SK-N-SH treated with all-trans-retinoic acid at 6 μM for 48 hours (cell line): ENCODE data around the gene MSMO1.

Experiments used
- ATAC-seq: fragments of 200-7000 bp; cut with Tn5 transposase; 3 replicates; pipeline ENCODE4 v1.9.1; 2020; ENCODE audit warnings: mild to moderate bottlenecking, moderate library complexity
- BACH2 ChIP-seq: fragments of 250-450 bp; sonication (Bioruptor Pico); IDR thresholded peaks from 2 replicates; pipeline ENCODE4 v1.9.0; 2021; ENCODE audit warnings: mild to moderate bottlenecking, borderline replicate concordance
- CSDC2 ChIP-seq: fragments of 250-450 bp; sonication (Bioruptor Pico); IDR thresholded peaks from 2 replicates; pipeline ENCODE4 v1.5.0; 2020; ENCODE audit warnings: mild to moderate bottlenecking, moderate library complexity
- ESRRG ChIP-seq: fragments of 250-450 bp; sonication (Bioruptor Pico); IDR thresholded peaks from 2 replicates; pipeline ENCODE4 v1.6.1; 2021; ENCODE audit warnings: mild to moderate bottlenecking
- GLIS3 ChIP-seq: fragments of 250-450 bp; sonication (Bioruptor Pico); IDR thresholded peaks from 2 replicates; pipeline ENCODE4 v1.5.0; 2020; ENCODE audit warnings: mild to moderate bottlenecking, moderate library complexity
- ISL1 ChIP-seq: fragments of 250-450 bp; sonication (Bioruptor Pico); IDR thresholded peaks from 2 replicates; pipeline ENCODE4 v2.1.2; 2022; ENCODE audit warnings: mild to moderate bottlenecking, moderate library complexity
- OSR1 ChIP-seq: fragments of 250-450 bp; sonication (Bioruptor Pico); IDR thresholded peaks from 2 replicates; pipeline ENCODE4 v1.8.0; 2022; ENCODE audit warnings: moderate library complexity, mild to moderate bottlenecking, inconsistent platforms
- PATZ1 ChIP-seq: fragments of 250-450 bp; sonication (Bioruptor Pico); IDR thresholded peaks from 2 replicates; pipeline ENCODE4 v1.8.0; 2020; ENCODE audit warnings: mild to moderate bottlenecking, moderate library complexity, borderline replicate concordance
- PPARA ChIP-seq: fragments of 250-450 bp; sonication (Bioruptor Pico); IDR thresholded peaks from 2 replicates; pipeline ENCODE4 v1.5.0; 2020; ENCODE audit warnings: mild to moderate bottlenecking, borderline replicate concordance
- RARB ChIP-seq: fragments of 250-450 bp; sonication (Bioruptor Pico); IDR thresholded peaks from 2 replicates; pipeline ENCODE4 v1.8.0; 2021; ENCODE audit warnings: mild to moderate bottlenecking, moderate library complexity
- SNAI2 ChIP-seq: fragments of 250-450 bp; sonication (Bioruptor Pico); IDR thresholded peaks from 2 replicates; pipeline ENCODE4 v1.5.0; 2020; ENCODE audit warnings: mild to moderate bottlenecking, moderate library complexity
- TCF4 ChIP-seq: fragments of 250-450 bp; sonication (Bioruptor Pico); IDR thresholded peaks from 2 replicates; pipeline ENCODE4 v1.8.0; 2021; ENCODE audit warnings: mild to moderate bottlenecking, moderate library complexity, borderline replicate concordance
- TOX ChIP-seq: fragments of 250-450 bp; sonication (Bioruptor Pico); IDR thresholded peaks from 2 replicates; pipeline ENCODE4 v1.8.0; 2021; ENCODE audit warnings: mild to moderate bottlenecking, moderate library complexity, borderline replicate concordance
- TSHZ2 ChIP-seq: fragments of 250-450 bp; sonication (Bioruptor Pico); IDR thresholded peaks from 2 replicates; pipeline ENCODE4 v1.5.0; 2020; ENCODE audit warnings: mild to moderate bottlenecking, moderate library complexity
- ZC3H10 ChIP-seq: fragments of 250-450 bp; sonication (Bioruptor Pico); IDR thresholded peaks from 2 replicates; pipeline ENCODE4 v1.5.1; 2021; ENCODE audit warnings: mild to moderate bottlenecking, moderate library complexity
- ZFP3 ChIP-seq: fragments of 250-450 bp; sonication (Bioruptor Pico); IDR thresholded peaks from 2 replicates; pipeline ENCODE4 v1.5.0; 2020; ENCODE audit warnings: mild to moderate bottlenecking, moderate library complexity
- ZFP30 ChIP-seq: fragments of 450-650 bp; formaldehyde crosslinking; IDR thresholded peaks from 2 replicates; pipeline ENCODE4 v1.5.0; 2022; ENCODE audit warnings: mild to moderate bottlenecking, moderate library complexity
- ZNF565 ChIP-seq: fragments of 450-650 bp; formaldehyde crosslinking; conservative IDR thresholded peaks from 2 replicates; pipeline ENCODE4 v1.5.0; 2020; ENCODE audit warnings: low read depth, mild to moderate bottlenecking, moderate library complexity
- ZNF70 ChIP-seq: fragments of 450-650 bp; formaldehyde crosslinking; IDR thresholded peaks from 2 replicates; pipeline ENCODE4 v1.5.0; 2020; ENCODE audit warnings: mild to moderate bottlenecking, moderate library complexity
- ZNF8 ChIP-seq: fragments of 450-650 bp; formaldehyde crosslinking; IDR thresholded peaks from 2 replicates; pipeline ENCODE4 v1.5.0; 2020; ENCODE audit warnings: mild to moderate bottlenecking, moderate library complexity
- TF ChIP-seq, protein P1 (sequence below): fragments of 250-450 bp; sonication (Bioruptor Pico); IDR thresholded peaks from 2 replicates; pipeline ENCODE4 v1.8.0; 2021; ENCODE audit warnings: low read depth, mild to moderate bottlenecking, moderate library complexity, borderline replicate concordance
- TF ChIP-seq, protein P2 (sequence below): fragments of 250-450 bp; sonication (Bioruptor Pico); IDR thresholded peaks from 2 replicates; pipeline ENCODE4 v1.5.1; 2020; ENCODE audit warnings: low read depth, mild to moderate bottlenecking, moderate library complexity

Gene MSMO1

DNA sequence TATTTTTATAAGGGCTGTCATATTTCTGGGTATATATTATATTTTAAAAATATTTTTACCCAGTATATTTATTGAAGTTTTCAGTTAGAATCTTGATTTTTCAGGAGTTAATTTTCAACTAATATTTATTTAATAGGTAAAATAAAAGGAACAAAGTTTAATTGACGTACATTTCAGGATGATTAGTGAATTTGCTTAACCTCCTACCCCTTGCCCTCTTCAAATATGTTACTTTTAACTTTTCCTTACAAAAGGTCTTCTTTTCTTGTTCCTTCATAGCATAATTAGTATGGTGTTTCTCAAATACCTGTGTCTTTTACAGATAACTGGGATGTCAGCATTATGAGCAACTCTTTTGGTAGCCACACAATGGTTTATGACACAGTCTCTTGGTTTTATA is 24.8 kb upstream of the MSMO1 start (continued):
- TF ChIP-seq RARB (CRISPR knock-in tag): no peak
- TF ChIP-seq OSR1 (CRISPR knock-in tag): no peak
- no peak for TF ChIP-seq PPARA (CRISPR knock-in tag)

DNA sequence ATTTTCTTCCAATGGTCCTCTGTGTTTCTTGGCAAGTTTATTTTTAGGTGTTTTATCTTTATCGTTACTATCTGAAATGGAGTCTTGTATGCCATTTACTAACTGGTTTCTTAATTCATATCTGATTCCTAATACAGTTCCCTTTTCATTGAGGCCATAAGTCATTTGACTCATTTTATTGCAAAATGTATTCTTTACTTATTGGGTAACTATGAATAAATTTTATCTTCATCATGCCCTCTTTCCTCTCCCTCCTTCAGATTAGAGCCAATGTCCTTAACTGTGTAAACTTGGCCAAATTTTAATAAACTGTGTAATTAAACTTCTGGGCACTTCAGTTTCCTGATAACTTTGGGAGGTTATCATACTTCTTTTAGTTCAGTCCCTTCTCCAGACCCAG is 19.3 kb upstream of the MSMO1 start:
- ATAC-seq: no peak
- no peak for TF ChIP-seq ZC3H10 (CRISPR knock-in tag)
- TF ChIP-seq ZFP3 (CRISPR knock-in tag): no peak
- no peak for TF ChIP-seq TCF4 (CRISPR knock-in tag)
- TF ChIP-seq RARB (CRISPR knock-in tag): no peak

DNA sequence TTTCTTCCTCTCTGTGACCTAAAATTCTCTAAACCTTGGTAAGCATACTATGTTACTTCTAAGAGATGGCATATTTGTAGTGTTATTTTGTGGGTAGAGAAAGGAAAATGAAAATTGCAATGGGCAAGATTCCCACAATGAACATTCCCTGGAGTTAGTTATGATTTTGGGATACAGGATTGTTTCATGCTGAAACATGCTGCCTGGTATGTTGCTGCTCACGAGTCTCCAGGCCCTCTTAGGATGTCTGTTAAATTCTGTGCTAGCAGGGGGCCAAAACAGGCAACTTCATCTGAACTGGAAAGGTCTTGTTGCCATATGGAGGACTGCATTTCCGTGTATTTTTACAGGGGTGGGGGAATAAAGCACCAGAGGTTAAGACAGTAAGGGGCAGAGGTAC is 18.9 kb upstream of the MSMO1 start:
- ATAC-seq: no peak

More for the DNA sequence above, 18.9 kb upstream of the MSMO1 start:
- TF ChIP-seq ZNF8 (CRISPR knock-in tag): no peak
- no peak for TF ChIP-seq PPARA (CRISPR knock-in tag)
- TF ChIP-seq TSHZ2 (CRISPR knock-in tag): no peak
- no peak for TF ChIP-seq ESRRG (CRISPR knock-in tag)
- TF ChIP-seq TCF4 (CRISPR knock-in tag): no peak
- TF ChIP-seq PATZ1: no peak
- TF ChIP-seq CSDC2 (CRISPR knock-in tag): no peak
- TF ChIP-seq, protein P1, sequence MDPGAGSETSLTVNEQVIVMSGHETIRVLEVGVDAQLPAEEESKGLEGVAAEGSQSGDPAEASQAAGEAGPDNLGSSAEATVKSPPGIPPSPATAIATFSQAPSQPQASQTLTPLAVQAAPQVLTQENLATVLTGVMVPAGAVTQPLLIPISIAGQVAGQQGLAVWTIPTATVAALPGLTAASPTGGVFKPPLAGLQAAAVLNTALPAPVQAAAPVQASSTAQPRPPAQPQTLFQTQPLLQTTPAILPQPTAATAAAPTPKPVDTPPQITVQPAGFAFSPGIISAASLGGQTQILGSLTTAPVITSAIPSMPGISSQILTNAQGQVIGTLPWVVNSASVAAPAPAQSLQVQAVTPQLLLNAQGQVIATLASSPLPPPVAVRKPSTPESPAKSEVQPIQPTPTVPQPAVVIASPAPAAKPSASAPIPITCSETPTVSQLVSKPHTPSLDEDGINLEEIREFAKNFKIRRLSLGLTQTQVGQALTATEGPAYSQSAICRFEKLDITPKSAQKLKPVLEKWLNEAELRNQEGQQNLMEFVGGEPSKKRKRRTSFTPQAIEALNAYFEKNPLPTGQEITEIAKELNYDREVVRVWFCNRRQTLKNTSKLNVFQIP: no peak
- no peak for TF ChIP-seq ZFP30 (CRISPR knock-in tag)
- TF ChIP-seq RARB (CRISPR knock-in tag): no peak
- TF ChIP-seq SNAI2 (CRISPR knock-in tag): no peak
- no peak for TF ChIP-seq ZNF565 (CRISPR knock-in tag)
- no peak for TF ChIP-seq ZC3H10 (CRISPR knock-in tag)
- TF ChIP-seq OSR1 (CRISPR knock-in tag): no peak
- TF ChIP-seq TOX (CRISPR knock-in tag): no peak
- no peak for TF ChIP-seq ZNF70
- TF ChIP-seq, protein P2, sequence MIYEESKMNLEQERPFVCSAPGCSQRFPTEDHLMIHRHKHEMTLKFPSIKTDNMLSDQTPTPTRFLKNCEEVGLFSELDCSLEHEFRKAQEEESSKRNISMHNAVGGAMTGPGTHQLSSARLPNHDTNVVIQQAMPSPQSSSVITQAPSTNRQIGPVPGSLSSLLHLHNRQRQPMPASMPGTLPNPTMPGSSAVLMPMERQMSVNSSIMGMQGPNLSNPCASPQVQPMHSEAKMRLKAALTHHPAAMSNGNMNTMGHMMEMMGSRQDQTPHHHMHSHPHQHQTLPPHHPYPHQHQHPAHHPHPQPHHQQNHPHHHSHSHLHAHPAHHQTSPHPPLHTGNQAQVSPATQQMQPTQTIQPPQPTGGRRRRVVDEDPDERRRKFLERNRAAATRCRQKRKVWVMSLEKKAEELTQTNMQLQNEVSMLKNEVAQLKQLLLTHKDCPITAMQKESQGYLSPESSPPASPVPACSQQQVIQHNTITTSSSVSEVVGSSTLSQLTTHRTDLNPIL (CRISPR knock-in tag): no peak
- no peak for TF ChIP-seq ISL1 (CRISPR knock-in tag)
- no peak for TF ChIP-seq BACH2 (CRISPR knock-in tag)
- TF ChIP-seq GLIS3: no peak
